Activated T-cell treated with anti-CD3 and anti-CD28 coated beads for 4 hours (primary cell): ENCODE results near the gene MCFD2.

ENCODE experiments used
- DNase-seq: peaks from one replicate; pipeline ENCODE4 v3.0.0-alpha.2; 2020

The MCFD2 gene

GRCh38 chr2:46871976-46872381 is 43.6 kb downstream of the MCFD2 start:
- DNase-seq = no peak

GRCh38 chr2:46870051-46870839 is 45.4 kb downstream of the MCFD2 start:
- DNase-seq = no peak

- DNase-seq = no peak
These were observed 46.0 kb downstream of the MCFD2 start for GRCh38 chr2:46869621-46870020.

- no peak for DNase-seq
These were observed 48.8 kb downstream of the MCFD2 start for GRCh38 chr2:46866770-46867246.

GRCh38 chr2:46865181-46865970 is 50.2 kb downstream of the MCFD2 start:
- no peak for DNase-seq

- no peak for DNase-seq
These were observed 51.7 kb downstream of the MCFD2 start for GRCh38 chr2:46863882-46864281.

GRCh38 chr2:46862514-46862913 is 53.1 kb downstream of the MCFD2 start:
- no peak for DNase-seq

GRCh38 chr2:46861916-46862315 is 53.7 kb downstream of the MCFD2 start:
- no peak for DNase-seq

- no peak for DNase-seq
These were observed 56.1 kb downstream of the MCFD2 start for GRCh38 chr2:46859482-46859881.

- DNase-seq = no peak
These were observed 56.9 kb downstream of the MCFD2 start for GRCh38 chr2:46858702-46859090.

- DNase-seq = no peak
These were observed 57.5 kb downstream of the MCFD2 start for GRCh38 chr2:46857871-46858701.

GRCh38 chr2:46856336-46856735 is 59.3 kb downstream of the MCFD2 start:
- no peak for DNase-seq

- DNase-seq = no peak
These were observed 59.8 kb downstream of the MCFD2 start for GRCh38 chr2:46855805-46856204.

- DNase-seq = no peak
These were observed 61.3 kb downstream of the MCFD2 start for GRCh38 chr2:46854260-46854659.

GRCh38 chr2:46852598-46852997 is 63.0 kb downstream of the MCFD2 start:
- no peak for DNase-seq

GRCh38 chr2:46852124-46852523 is 63.5 kb downstream of the MCFD2 start:
- no peak for DNase-seq
